ENCODE measurements around the gene GPR50.

The GPR50 gene

GRCh38 chrX:151227627-151228026 lies 51.2 kb downstream of the GPR50 start:
- DNase-seq (ENCODE audit: low read depth in 2 of 2) = no peak

GRCh38 chrX:151228935-151229334 lies 52.6 kb downstream of the GPR50 start:
- DNase-seq (ENCODE audit: low read depth in 2 of 2) = no peak

Data from fibroblast of skin of left biceps (primary cell).